Trophoblast cell (in vitro differentiated cells and primary cell): Measurements from ENCODE around the gene TRABD2B.

ENCODE experiments used
- DNase-seq, 2 donors: peaks; one replicate each; pipeline ENCODE4 v3.0.0-alpha.2; 2016
- H2AFZ ChIP-seq: 2 replicates; pipeline ENCODE4 v1.6.1; 2013; ENCODE audit warnings: low read length, moderate library complexity, mild to moderate bottlenecking; ENCODE audit not compliant: insufficient read depth, poor library complexity
- H2AK5ac ChIP-seq: 2 replicates; pipeline ENCODE4 v1.6.1; 2013; ENCODE audit warnings: mild to moderate bottlenecking, low read length
- H2BK120ac ChIP-seq: 2 replicates; pipeline ENCODE4 v1.6.1; 2013; ENCODE audit warnings: low read length, mild to moderate bottlenecking, moderate library complexity; ENCODE audit not compliant: insufficient read depth, poor library complexity
- H2BK12ac ChIP-seq: 2 replicates; pipeline ENCODE4 v1.6.1; 2013; ENCODE audit warnings: mild to moderate bottlenecking, low read length, moderate library complexity
- H2BK5ac ChIP-seq: 2 replicates; pipeline ENCODE4 v1.6.1; 2013; ENCODE audit warnings: low read length, low read depth, moderate library complexity, mild to moderate bottlenecking; ENCODE audit not compliant: poor library complexity
- H3K14ac ChIP-seq: 2 replicates; pipeline ENCODE4 v1.6.1; 2013; ENCODE audit warnings: mild to moderate bottlenecking, low read length
- H3K18ac ChIP-seq: 2 replicates; pipeline ENCODE4 v1.6.1; 2013; ENCODE audit warnings: mild to moderate bottlenecking, low read length
- H3K23ac ChIP-seq: 2 replicates; pipeline ENCODE4 v1.6.1; 2013; ENCODE audit warnings: low read length
- H3K27ac ChIP-seq: 2 replicates; pipeline ENCODE4 v1.5.1; 2013; ENCODE audit warnings: low read depth, mild to moderate bottlenecking, inconsistent platforms, low read length, moderate library complexity
- H3K27me3 ChIP-seq: 2 replicates; pipeline ENCODE4 v1.6.1; 2013; ENCODE audit warnings: inconsistent platforms, mild to moderate bottlenecking, low read length, moderate library complexity; ENCODE audit not compliant: insufficient read depth
- H3K36me3 ChIP-seq, 2 experiments: 1 replicate in 1 of 2; 2 replicates in 1 of 2; pipeline ENCODE4 v1.6.1; 2013; ENCODE audit warnings: low read length in 2 of 2, mild to moderate bottlenecking in 2 of 2, moderate library complexity in 1 of 2; ENCODE audit not compliant: insufficient read depth in 2 of 2, control insufficient read depth in 1 of 2
- H3K4ac ChIP-seq: 2 replicates; pipeline ENCODE4 v1.6.1; 2013; ENCODE audit warnings: low read depth, mild to moderate bottlenecking, low read length, moderate library complexity
- H3K4me1 ChIP-seq, 2 experiments: 1 replicate in 1 of 2; 2 replicates in 1 of 2; pipeline ENCODE4 v1.6.1; 2013; ENCODE audit warnings: low read length in 2 of 2, mild to moderate bottlenecking in 2 of 2, moderate library complexity in 1 of 2; ENCODE audit not compliant: insufficient read depth in 2 of 2, control insufficient read depth in 1 of 2
- H3K4me2 ChIP-seq: 2 replicates; pipeline ENCODE4 v1.6.1; 2013; ENCODE audit warnings: inconsistent platforms, mild to moderate bottlenecking, low read length, moderate library complexity
- H3K4me3 ChIP-seq: 2 replicates; pipeline ENCODE4 v1.5.1; 2013; ENCODE audit warnings: mild to moderate bottlenecking, low read depth, low read length, inconsistent platforms
- H3K79me1 ChIP-seq: one replicate; pipeline ENCODE4 v1.6.1; 2013; ENCODE audit warnings: low read length
- H3K79me2 ChIP-seq: 2 replicates; pipeline ENCODE4 v1.6.1; 2013; ENCODE audit warnings: low read length, mild to moderate bottlenecking; ENCODE audit not compliant: control insufficient read depth, insufficient read depth, poor library complexity
- H3K9ac ChIP-seq: 2 replicates; pipeline ENCODE4 v1.6.1; 2013; ENCODE audit warnings: mild to moderate bottlenecking, low read length
- H3K9me3 ChIP-seq: 2 replicates; pipeline ENCODE4 v1.6.1; 2013; ENCODE audit warnings: low read depth, mild to moderate bottlenecking, control low read depth, inconsistent platforms, low read length; ENCODE audit not compliant: insufficient read depth
- H4K12ac ChIP-seq: 2 replicates; pipeline ENCODE4 v1.6.1; 2013; ENCODE audit warnings: low read depth, mild to moderate bottlenecking, low read length, moderate library complexity
- H4K8ac ChIP-seq: 2 replicates; pipeline ENCODE4 v1.6.1; 2013; ENCODE audit warnings: low read depth, mild to moderate bottlenecking, low read length, moderate library complexity
- H4K91ac ChIP-seq: one replicate; pipeline ENCODE4 v1.6.1; 2013; ENCODE audit warnings: low read depth, mild to moderate bottlenecking, low read length, moderate library complexity
- WGBS: extraction: QIAGEN DNeasy Blood & Tissue Kit; methylation state at CpG from one replicate; pipeline ENCODE4 v1.1.7; 2013; ENCODE audit warnings: missing lambda C conversion rate; ENCODE audit not compliant: insufficient read length, insufficient coverage; ENCODE audit errors: extremely low coverage; 5-methylcytosine and 5-hydroxymethylcytosine counted together

TRABD2B gene

DNA sequence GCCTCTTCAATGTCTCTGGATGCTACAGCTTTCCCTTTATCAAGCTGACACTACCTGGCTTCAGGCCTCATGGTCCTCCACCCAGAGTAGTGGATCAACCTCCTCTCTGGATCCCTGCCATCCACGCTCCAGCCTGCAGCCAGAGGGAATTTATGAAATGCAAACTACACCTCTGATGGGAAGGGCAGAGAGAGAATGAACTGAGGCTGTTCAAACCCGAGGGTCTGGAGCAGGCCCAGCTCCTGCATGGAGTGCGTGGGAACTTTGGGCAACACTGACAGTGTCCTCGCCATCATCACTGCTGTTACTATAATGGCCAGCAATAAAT, 157.8 kb downstream of the TRABD2B start:
- no peak overlapping the region for H2BK5ac ChIP-seq
- H2AFZ ChIP-seq = no peak overlapping the region
- no peak overlapping the region for H3K4ac ChIP-seq
- no peak overlapping the region for H2BK120ac ChIP-seq
- no peak overlapping the region for H4K12ac ChIP-seq
- H3K79me1 ChIP-seq = no peaks in the 10 kb centered on the region
- no peaks in the 10 kb centered on the region for H3K27me3 ChIP-seq
- H3K4me1 ChIP-seq = no peaks in the 10 kb centered on the region
- H4K91ac ChIP-seq = no peak overlapping the region
- no peak overlapping the region for H2AK5ac ChIP-seq
- no peak overlapping the region for H3K23ac ChIP-seq
- no peaks in the 10 kb centered on the region for H3K36me3 ChIP-seq
- no peak overlapping the region for H3K27ac ChIP-seq
- H4K8ac ChIP-seq = no peak overlapping the region
- H2BK12ac ChIP-seq = no peak overlapping the region
- peaks cover under 1% of the 10 kb centered on the region for H3K9me3 ChIP-seq
- no peak for DNase-seq
- no peak overlapping the region for H3K18ac ChIP-seq
- no peaks in the 10 kb centered on the region for H3K79me2 ChIP-seq
- WGBS = no CpG with 5 or more reads among the region's 4 CpGs
- H3K4me2 ChIP-seq = no peak overlapping the region
- H3K9ac ChIP-seq = no peak overlapping the region
- no peak overlapping the region for H3K14ac ChIP-seq
- no peak overlapping the region for H3K4me3 ChIP-seq

DNA sequence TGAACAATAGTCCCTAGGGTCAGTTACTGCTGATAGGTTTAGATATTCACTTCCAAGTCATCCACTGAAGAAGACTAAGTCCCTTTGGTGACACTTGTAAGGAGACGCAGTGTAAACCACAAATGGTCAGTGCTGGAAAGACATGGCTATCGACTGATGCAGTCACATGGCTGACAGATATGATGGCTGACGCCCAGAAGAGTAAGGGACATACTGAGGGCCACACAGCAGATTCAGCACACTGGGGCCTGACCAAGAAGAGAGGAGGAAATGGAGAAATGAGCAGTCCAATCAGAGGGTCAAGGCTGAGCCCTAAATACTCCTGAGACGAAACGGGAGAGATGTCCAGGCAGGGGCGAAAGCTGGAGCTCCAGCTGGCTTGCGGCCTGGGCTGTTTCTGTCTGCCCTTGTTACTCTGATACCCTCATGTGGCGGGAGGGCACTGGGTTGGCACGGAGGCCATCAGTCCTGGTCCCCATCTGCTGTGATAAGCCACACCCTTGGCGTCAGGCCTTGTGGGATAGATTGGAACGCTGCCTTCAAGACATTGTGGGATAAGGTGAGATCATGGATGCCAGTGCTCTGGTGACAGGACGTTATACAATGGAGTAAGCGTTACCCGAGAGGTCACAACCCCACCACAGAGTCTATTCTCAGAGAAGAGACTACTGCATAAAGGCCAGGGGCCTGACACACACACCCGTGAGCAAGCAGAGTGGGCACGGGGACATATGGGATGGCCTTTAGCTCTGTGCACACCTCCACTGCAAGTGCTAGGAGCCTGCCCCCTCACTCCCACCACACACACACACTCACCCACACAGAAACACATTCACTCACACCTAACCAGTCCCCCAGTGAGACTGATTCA, 158.4 kb downstream of the TRABD2B start:
- Histone ChIP-seq H4K91ac (no peak overlapping the region), H3K36me3 (no peaks in the 10 kb centered on the region), H2AFZ (no peak overlapping the region), H3K27ac (no peak overlapping the region), H3K27me3 (no peaks in the 10 kb centered on the region), H3K9ac (no peak overlapping the region), H2AK5ac (no peak overlapping the region), H3K4ac (no peak overlapping the region), H3K4me1 (no peaks in the 10 kb centered on the region), H2BK12ac (no peak overlapping the region), H3K4me2 (no peak overlapping the region), H3K79me1 (no peaks in the 10 kb centered on the region), H2BK5ac (no peak overlapping the region), H3K14ac (no peak overlapping the region), H4K8ac (no peak overlapping the region), H3K4me3 (no peak overlapping the region), H3K18ac (no peak overlapping the region), H3K79me2 (no peaks in the 10 kb centered on the region), H3K23ac (no peak overlapping the region), H4K12ac (no peak overlapping the region), H2BK120ac (no peak overlapping the region), H3K9me3 (peaks cover 2% of the 10 kb centered on the region)
- no peak for DNase-seq
- no CpG with 5 or more reads among the region's 16 CpGs for WGBS

DNA sequence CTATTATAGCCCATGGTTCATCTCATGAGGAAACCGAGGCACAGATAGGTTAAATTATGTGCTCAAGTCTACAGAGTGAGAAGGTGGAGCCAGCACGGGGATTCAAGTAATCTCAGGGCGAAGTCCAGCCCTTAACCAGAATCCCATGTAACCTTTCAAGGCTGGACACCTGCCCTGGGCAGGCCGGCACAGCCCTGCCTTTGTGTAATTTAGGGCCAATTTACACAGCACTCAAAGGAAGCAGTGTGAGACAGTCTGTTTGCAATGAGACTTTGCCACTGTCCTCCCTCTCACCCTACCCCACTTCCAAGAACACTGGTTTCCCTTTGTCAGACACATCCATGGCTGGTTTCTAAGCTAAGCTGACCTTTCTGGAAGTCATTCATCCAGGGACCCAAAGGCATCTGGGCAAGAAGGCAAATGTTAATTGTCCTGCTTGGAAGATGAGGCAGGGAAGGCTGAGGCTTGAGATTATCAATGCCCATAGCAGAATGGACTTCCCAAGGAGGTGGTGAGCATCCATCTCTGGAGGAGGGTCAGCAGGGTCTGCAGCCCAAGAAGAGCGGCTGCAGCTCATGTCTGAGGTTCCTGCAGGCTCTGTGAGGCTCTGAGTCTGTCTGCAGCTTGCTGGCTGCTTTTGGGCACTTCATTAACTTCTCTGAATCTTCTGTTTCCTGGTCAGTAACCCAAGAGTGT, 159.2 kb downstream of the TRABD2B start:
- H2BK12ac ChIP-seq = no peak overlapping the region
- H3K4me3 ChIP-seq = no peak overlapping the region
- H3K23ac ChIP-seq = no peak overlapping the region
- DNase-seq = no peak
- H3K4me2 ChIP-seq = no peak overlapping the region
- no peak overlapping the region for H3K14ac ChIP-seq
- WGBS = no CpG with 5 or more reads among the region's 5 CpGs
- H3K4me1 ChIP-seq = no peaks in the 10 kb centered on the region
- H4K8ac ChIP-seq = no peak overlapping the region
- no peak overlapping the region for H3K9ac ChIP-seq
- no peak overlapping the region for H4K12ac ChIP-seq
- no peak overlapping the region for H2AK5ac ChIP-seq
- no peak overlapping the region for H2AFZ ChIP-seq
- H3K27me3 ChIP-seq = no peaks in the 10 kb centered on the region
- no peaks in the 10 kb centered on the region for H3K79me1 ChIP-seq
- H3K27ac ChIP-seq = no peak overlapping the region
- no peak overlapping the region for H2BK5ac ChIP-seq
- H3K18ac ChIP-seq = no peak overlapping the region
- H2BK120ac ChIP-seq = no peak overlapping the region
- H3K36me3 ChIP-seq = no peaks in the 10 kb centered on the region
- no peaks in the 10 kb centered on the region for H3K79me2 ChIP-seq
- H3K9me3 ChIP-seq = peaks cover 2% of the 10 kb centered on the region
- no peak overlapping the region for H3K4ac ChIP-seq
- H4K91ac ChIP-seq = no peak overlapping the region

DNA sequence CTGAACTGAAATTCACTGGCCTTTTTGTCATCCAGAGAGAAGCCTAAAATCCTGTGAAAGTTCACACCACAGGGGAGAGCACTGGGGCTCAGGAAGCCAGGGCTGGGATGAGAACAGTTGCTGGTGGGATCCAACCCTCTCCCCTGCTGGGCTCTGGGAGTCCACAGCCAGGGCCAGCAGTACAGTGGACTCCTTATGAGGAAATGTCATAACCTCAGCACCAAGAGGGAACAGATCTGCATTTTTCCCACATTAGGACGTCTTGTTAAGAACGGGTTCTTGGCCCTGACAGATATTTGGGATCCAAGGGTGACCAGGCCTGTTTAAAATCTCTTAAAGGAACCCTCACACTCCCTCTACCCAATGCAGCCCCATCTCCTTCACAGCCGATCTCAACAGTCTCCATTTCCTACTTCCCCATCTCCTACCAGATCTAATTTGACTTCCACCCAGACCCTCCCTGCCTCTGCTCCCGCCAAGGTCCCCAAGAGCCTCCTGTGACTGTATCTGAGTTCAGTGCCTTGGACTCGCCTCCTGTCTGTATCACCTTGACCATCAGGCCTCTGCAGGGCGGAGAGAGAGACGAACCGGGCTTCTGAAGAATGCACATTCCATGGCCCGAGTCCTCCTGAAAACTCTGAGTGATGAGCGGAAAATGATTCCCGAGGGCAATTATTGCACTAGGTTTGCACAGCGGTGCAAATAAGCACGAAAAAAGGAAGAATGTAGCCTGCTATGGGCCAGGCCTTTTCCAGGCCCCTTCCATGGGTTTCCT, 159.9 kb downstream of the TRABD2B start:
- Histone ChIP-seq H3K36me3 (no peaks in the 10 kb centered on the region), H3K23ac (no peak overlapping the region), H3K14ac (no peak overlapping the region), H4K12ac (no peak overlapping the region), H3K79me1 (no peaks in the 10 kb centered on the region), H3K4me2 (no peak overlapping the region), H3K4me1 (no peaks in the 10 kb centered on the region), H2BK5ac (no peak overlapping the region), H2BK120ac (no peak overlapping the region), H2AFZ (no peak overlapping the region), H4K8ac (no peak overlapping the region), H3K27ac (no peak overlapping the region), H3K79me2 (no peaks in the 10 kb centered on the region), H3K9me3 (peaks cover 2% of the 10 kb centered on the region), H3K9ac (no peak overlapping the region), H2AK5ac (no peak overlapping the region), H3K18ac (no peak overlapping the region), H4K91ac (no peak overlapping the region), H3K27me3 (no peaks in the 10 kb centered on the region), H3K4ac (no peak overlapping the region), H3K4me3 (no peak overlapping the region), H2BK12ac (no peak overlapping the region)
- no CpG with 5 or more reads among the region's 13 CpGs for WGBS
- peak; percentile 68 to 85 for DNase-seq
